Vagina (tissue), 2 donors: ENCODE data around the gene FAM83C.

Experiments used
- CTCF ChIP-seq, 3 experiments: fragments of 450-650 bp in 2 of 3; fragments of 200-600 bp in 1 of 3; sonication (generic) in 1 of 3; IDR thresholded peaks; one replicate each; pipeline ENCODE4 v1.5.1; 2017 to 2019; ENCODE audit warnings: antibody characterized with exemption in 3 of 3, mild to moderate bottlenecking in 2 of 3, moderate library complexity in 2 of 3
- POLR2A ChIP-seq, 2 donors: fragments of 450-650 bp; IDR thresholded peaks; one replicate each; pipeline ENCODE4 v1.6.1; 2017; ENCODE audit warnings: antibody characterized with exemption in 2 of 2, mild to moderate bottlenecking in 2 of 2, moderate library complexity in 2 of 2

DNA sequence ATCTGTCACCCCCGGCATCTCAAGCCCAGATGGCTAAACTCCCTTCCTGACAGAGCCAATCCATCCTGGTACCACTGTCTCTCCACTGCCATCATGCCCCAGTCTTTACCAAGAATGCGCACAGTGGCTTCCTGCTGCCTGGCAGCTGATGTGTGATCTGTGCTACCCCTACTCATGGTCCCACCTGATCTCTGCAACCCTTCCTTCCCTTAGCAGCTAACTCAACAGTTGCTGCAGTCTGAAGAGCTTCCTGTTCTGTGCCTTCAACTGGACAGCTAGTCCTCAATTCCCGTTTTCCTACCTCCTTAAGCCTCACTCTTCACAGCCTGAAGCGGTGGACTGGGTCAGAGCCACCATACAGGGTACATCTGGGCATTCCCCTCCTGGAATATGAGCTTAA lies 7.6 kb upstream of the FAM83C start:
- no peak for TF ChIP-seq CTCF (IDR thresholded peaks at IDR 0.05)
- TF ChIP-seq POLR2A (IDR thresholded peaks at IDR 0.05), result no peak
